GM18873 (cell line): Measurements from ENCODE around the gene MYOF.
"Not testable (repeated sequence)": the region's sequence is repeated elsewhere in the genome, so short reads cannot be mapped to it uniquely, and the experiment has no call there.

Experiments used
- ATAC-seq: cut with Tn5 transposase; IDR thresholded peaks from one replicate; pipeline ENCODE4 v1.9.1; 2021; ENCODE audit warnings: mild to moderate bottlenecking, moderate library complexity, moderate number of reproducible peaks; ENCODE audit not compliant: unreplicated experiment, low FRiP score

The MYOF gene

GRCh38 chr10:93368210-93368609, 113.9 kb downstream of the MYOF start:
- no peak for ATAC-seq

DNA sequence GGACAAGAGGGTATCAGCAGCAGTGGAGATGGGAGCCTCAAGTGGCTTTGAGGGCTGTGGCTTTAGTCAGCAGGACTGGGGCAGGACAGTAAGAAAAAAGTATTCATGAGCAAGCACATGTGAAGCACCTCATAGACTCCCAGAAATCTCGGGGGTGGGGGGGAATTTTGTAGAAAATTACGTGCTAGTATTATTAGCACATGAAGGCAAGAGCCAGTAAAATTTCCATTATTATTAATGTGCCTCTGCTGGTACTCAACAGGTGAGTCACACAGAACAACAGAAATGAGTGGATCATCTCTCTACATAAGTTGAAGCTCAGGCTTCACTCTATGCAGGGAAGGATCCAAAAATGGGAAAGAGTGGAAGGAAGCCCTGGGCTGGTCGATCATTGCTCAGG, 114.5 kb downstream of the MYOF start:
- ATAC-seq: no peak

GRCh38 chr10:93364966-93365365, 117.2 kb downstream of the MYOF start:
- no peak for ATAC-seq

DNA sequence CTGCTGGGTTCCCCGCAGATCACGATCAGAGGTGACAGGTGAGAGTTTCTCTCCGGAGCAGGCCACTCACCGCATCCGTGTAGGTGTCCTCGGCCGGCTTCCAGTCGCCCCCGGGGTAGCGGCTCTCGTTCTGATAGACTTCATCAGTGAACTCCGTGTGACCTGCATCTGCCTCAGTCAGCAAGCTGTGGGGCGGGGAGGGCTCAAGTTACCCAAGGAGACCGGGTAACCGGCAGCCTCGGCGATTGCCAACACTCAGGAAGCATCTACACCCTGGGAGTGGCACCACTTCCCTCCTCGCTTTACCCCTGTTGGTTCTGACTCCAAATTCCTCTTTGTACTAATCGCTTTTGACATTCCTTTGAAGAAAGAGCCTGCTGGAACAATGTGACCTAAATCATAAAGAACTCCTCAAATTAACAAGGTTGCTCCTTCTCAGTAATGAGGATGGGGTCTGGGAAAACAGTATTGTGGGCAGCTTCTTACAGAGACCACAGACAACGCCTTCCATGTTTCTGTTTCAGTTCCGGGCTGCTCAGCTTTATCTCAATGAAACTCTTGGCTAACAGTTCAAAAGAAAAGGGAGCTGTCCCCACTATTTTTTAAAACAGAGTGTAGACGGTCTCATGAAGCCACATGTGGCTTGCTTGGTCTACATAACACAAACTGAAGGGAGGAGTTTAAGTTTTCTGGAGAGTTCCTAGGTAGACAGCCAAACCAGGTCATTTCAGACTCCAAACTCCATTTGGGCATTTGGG, 118.1 kb downstream of the MYOF start:
- no peak for ATAC-seq

DNA sequence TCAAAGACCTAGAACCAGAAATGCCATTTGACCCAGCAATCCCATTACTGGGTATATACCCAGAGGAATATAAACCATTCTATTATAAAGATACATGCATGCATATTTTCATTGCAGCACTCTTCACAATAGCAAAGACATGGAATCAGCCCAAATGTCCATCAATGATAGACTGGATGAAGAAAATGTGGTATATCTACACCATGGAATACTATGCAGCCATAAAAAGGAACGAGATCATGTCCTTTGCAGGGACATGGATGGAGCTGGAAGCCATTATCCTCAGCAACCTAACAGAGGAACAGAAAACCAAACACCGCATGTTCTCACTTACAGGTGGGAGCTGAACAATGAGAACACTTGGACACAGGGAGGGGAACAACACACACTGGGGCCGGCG, 123.7 kb downstream of the MYOF start:
- not testable (repeated sequence) for ATAC-seq

DNA sequence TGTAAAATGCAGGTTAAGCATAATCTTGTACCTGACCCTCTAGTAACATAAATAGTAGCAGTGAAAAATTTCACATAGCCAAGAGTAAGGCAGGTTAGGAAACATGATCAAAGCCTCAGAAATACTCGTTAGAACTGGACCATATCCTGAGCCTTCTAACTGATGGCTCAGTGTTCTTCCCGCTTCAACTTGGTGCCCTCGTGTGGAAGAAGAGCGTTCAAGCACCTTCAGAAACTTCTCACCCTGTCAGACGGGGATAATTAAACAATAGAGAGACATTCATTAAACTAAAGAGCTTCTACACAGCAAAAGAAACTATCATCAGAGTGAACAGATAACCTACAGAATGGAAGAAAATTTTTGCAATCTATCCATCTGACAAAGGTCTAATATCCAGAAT, 124.5 kb downstream of the MYOF start:
- no peak for ATAC-seq

- no peak for ATAC-seq
Observed at GRCh38 chr10:93356516-93356915, 125.6 kb downstream of the MYOF start.

- ATAC-seq: no peak
Observed at GRCh38 chr10:93352638-93353383, 129.3 kb downstream of the MYOF start.

DNA sequence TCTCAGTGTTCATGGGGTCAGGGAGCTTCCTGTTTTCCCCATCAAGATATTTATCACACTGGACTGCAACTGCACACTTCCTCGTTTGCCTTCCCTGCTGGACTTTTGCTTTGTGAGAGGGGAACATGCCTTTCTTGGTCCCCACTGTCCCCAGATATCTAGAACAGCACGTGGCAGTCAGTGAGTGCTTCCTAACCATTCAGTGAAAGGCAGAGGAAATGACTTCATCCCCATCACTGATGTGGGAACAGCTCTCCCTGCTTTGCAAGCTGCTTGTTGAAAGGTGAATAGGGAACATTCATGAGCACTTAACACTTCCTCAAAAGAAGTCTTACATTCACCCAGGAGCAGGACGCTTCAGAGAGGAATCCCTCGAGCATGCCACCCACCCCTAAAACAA, 135.4 kb downstream of the MYOF start:
- ATAC-seq: no peak

DNA sequence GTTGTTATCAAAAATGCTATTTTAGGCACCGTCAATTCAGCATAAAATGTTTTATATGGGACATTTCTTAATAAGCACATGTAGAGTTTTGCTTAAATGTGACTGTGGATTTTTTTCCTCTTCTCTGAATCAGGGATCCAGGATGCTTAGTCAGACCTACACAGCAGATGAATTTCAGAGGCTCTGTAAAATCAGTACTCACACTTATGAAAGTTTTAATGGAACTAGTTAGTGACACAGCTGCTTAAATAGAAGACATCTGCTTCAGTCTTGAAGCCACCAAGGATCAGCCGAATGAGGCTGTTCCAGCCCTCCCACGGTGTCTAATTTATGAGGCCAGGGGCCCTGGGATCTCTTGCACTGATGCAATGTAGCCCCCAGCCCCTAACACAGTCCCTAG, 136.0 kb downstream of the MYOF start:
- no peak for ATAC-seq

DNA sequence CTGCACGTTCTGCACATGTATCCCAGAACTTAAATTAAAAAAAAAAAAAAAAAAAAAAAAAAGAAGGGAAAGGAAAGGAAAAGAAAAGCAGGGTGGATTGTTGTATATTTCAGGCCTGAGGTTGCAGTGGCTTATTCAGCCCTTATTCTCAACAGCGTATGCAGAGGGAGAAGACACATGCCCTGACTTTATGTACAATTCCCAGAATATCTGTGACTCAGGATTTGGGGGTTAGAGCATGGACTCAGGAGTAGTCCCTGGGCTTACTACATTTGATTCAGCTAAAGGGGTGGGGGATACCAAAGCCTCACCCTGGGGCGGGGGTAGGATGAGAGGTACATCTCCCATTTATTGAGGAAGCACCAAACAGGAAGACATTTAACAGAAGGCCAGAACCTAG, 137.4 kb downstream of the MYOF start:
- ATAC-seq: no peak

- no peak for ATAC-seq
Observed at GRCh38 chr10:93342921-93343320, 139.2 kb downstream of the MYOF start.

DNA sequence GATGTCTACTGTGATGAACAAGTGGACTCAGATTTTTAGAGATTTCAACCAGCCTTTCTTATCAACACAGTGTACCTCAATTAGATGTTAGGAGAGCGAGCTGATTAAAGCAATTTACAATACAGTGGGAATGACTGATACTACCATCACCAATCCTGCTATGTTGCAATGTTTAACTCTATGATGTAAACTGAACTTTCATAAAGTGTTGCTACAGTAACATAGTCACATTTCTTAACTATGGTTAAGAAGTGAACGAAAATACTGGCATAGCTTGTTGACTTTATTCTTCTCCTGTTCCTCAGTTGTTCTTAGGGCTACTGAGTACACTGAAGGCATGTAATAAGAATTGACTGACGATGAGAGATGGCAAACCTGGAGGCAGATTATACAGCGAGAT, 139.8 kb downstream of the MYOF start:
- no peak for ATAC-seq

DNA sequence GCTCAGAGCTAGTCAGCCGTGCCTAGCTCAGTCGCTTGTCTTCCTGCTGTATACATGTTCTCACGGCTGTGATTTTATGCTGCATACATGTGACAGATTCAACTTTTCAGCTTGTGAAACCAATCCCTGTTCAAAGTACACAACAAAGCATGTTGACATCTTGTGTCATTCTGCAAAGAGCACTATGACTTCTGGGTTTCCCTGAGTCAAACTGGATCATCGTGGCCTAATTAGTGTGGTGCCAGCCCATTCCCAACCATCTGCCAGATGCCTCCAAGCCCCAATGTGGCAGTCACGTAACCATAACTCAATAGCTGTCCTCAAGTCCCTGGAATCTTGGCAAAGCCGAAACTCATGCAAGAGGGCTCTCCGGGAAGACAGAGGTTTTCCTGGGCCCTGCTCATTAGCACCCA, 144.8 kb downstream of the MYOF start:
- no peak for ATAC-seq

DNA sequence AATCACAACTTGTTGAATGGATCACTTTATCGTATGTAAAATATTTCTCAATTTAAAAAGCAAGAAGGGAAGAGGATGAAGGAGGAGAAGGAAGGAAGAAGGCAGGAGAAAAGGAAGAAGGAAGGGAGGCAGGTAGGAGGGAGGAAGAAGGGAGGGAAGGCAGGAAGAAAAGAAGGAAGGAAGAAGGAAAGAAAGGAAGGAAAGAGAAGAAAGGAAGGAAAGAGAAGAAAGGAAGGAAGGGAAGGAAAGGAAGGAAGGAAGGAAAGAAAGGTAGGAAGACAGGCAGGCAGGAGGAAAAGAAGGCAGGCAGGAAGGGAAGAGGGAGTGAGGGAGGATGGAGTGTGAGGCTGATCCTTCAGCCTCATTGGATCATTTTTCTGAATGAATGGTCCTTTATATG, 145.5 kb downstream of the MYOF start:
- ATAC-seq: no peak

GRCh38 chr10:93336110-93336509, 146.0 kb downstream of the MYOF start:
- no peak for ATAC-seq

- no peak for ATAC-seq
Observed at GRCh38 chr10:93334901-93335327, 147.2 kb downstream of the MYOF start.

GRCh38 chr10:93334181-93334580, 148.0 kb downstream of the MYOF start:
- ATAC-seq: no peak

DNA sequence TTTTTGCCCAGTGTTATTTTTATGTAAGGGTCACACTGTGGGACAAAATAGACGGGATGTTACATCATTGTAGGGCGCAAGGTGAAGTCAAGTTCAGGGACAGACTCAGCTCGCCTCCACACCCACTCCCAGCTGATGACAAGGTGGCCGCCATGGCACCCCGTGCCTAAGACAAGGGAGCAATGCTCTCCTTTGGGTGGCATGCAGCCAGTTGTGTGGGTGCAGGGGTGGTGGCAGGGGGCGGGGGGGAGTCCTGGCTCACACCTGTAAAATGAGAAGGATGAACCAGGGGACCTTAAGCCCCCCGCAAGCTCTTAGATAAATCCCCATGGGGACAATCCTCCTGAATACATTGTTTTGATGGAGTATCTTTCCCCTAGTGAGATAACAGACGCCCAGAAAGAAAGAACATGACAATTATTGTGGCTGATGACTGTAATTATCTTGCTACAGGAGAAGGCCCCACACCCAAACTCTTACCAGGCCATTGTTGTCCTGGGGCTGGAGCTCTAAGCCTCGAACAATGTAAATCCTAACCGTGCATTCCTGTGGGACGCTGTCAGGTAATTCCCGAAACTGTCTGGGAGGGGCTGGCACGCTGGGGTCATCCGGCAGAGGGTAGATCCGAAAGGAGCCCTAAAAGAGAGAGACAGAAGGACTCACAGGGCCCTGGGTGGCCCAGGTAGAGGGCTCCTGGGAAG, 148.7 kb downstream of the MYOF start:
- no peak for ATAC-seq

DNA sequence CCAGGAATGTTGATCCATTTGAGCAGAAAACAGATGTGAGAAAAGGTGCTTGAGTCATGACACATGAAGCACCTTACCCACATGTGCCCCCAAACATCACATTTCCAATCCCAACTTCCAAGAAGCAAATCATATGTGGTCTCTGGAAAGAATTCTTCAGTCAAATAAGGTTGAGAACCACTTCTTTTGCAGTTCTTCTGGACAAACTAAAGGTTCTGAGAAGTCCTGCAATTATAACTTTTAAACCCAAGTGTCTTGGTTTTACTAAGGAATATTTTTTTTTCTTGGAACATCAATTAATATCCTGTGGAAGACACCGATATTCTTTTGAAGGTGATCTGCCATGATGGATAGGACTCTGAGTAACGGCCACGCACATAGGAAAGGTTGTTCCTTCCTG, 151.3 kb downstream of the MYOF start:
- no peak for ATAC-seq

- ATAC-seq: no peak
Observed at GRCh38 chr10:93319896-93320295, 162.2 kb downstream of the MYOF start.
